H1 (cell line): Measurements from ENCODE around the gene PPP2R2B.
A peak's percentile ranks its signal among the peaks of the same experiment; 100 is the strongest.

Source experiments
- CTCF ChIP-seq, 3 experiments: IDR thresholded peaks; 1 replicate in 2 of 3; 2 replicates in 1 of 3; pipeline versions ENCODE4 v1.5.1 to v1.6.1; 2011; ENCODE audit warnings: low read length in 3 of 3, mild to moderate bottlenecking in 3 of 3, inconsistent platforms in 2 of 3, low read depth in 1 of 3, moderate library complexity in 1 of 3; ENCODE audit not compliant: insufficient read depth in 1 of 3; ENCODE audit errors: control extremely low read depth in 1 of 3
- EZH2 ChIP-seq: fragments of 200-600 bp; sonication (generic); IDR thresholded peaks from 2 replicates; pipeline ENCODE4 v1.7.1; 2012; ENCODE audit warnings: low read depth, mild to moderate bottlenecking, moderate library complexity, low read length, inconsistent platforms; ENCODE audit not compliant: severe bottlenecking
- MAX ChIP-seq: IDR thresholded peaks from 2 replicates; pipeline ENCODE4 v1.6.1; 2012; ENCODE audit warnings: inconsistent platforms
- POLR2A ChIP-seq, 2 experiments: IDR thresholded peaks; 1 replicate in 1 of 2; 2 replicates in 1 of 2; pipeline ENCODE4 v1.6.1; 2011; ENCODE audit warnings: low read depth in 2 of 2, low read length in 2 of 2, mild to moderate bottlenecking in 2 of 2; ENCODE audit errors: control extremely low read depth in 1 of 2
- TEAD4 ChIP-seq: IDR thresholded peaks from 2 replicates; pipeline ENCODE4 v1.6.1; 2012; ENCODE audit warnings: low read depth, low read length, inconsistent platforms, mixed read lengths

- TF ChIP-seq CTCF (IDR thresholded peaks at IDR 0.05; ENCODE audit: control extremely low read depth in 1 of 3, insufficient read depth in 1 of 3, low read depth in 1 of 3, low read length in 3 of 3) (no peak), EZH2 (no peak), TEAD4 (peak; percentile 81), POLR2A (IDR thresholded peaks at IDR 0.05; ENCODE audit: control extremely low read depth in 1 of 2, low read depth in 2 of 2, low read length in 2 of 2) (no peak), MAX (no peak)
Measured at GRCh38 chr5:146788898-146789297, 89.7 kb downstream of the PPP2R2B start.
